ENCODE measurements around the gene MED15.
"Not testable (repeated sequence)": the region's sequence is repeated elsewhere in the genome, so short reads cannot be mapped to it uniquely, and the experiment has no call there.

MED15 gene

DNA sequence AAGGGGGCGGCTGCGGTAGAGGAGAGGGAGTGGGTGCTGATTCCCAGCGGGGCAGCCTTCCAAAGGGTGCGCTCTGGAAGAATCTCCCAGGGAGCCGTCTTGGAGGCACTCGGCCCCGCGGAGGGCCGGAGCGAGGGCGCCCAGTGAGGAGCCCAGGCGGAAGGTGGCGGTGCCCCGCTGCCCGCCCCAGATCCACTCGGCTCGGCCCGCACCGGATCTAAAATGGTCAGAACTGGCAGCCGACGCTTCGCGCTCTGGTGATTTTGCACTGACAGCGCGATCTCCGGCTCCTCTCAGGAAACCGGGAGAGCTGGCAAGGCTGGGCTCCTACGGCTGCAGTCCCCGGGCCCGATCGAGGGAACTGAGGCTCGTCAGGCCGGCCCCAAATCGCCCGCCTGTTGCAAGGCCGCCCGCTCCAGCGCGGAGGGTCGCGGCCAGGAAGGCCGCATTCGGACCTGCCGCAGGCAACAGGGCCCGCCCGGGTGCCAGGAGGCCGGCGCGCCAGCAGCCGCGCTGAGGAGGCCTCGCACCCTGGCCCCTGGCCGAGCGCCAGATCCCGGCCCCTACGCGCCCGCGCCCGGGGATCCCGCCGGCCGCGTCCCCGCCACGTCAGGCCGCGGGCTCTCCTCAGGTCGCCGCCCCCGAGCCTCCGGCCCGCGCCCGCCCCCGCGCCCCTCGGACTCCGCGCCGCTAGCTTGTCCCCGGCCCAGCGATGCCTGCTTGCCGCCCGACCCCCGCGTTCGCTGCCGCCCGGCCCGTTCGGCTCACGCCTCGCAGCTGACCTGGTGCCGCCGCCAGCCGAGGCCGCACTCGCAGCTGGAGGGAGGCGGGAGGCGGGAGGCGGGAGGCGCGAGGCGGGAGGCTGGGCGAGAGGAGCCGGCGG lies 12.2 kb upstream of the MED15 start, which contains the start of gene KLHL22:
Gene KLHL22, minus strand, starts transcription at position 818 of the 883 bp plus-strand sequence. CDS start 6,584 bp downstream, outside the sequence.
- Histone ChIP-seq H3K27ac (ENCODE audit: low read depth, low read length) (peak within 1 kb of the TSS; percentile 97), H3K9me3 (ENCODE audit: control insufficient read depth in 5 of 5, low read length in 5 of 5) (no peaks in the 10 kb centered on the region), H3K36me3 (ENCODE audit: control insufficient read depth in 5 of 5, insufficient read depth in 5 of 5, low read length in 5 of 5) (peaks cover 0 to 3% (median 0%) of the 10 kb centered on the region in 5 donors), H3K27me3 (ENCODE audit: control insufficient read depth in 5 of 5, insufficient read depth in 4 of 5, low read length in 5 of 5) (no peaks in the 10 kb centered on the region), H3K9ac (ENCODE audit: low read length in 5 of 5) (peak within 1 kb of the TSS; percentile 86 to 96 (median 88)), H3K4me3 (ENCODE audit: low read depth in 1 of 5, low read length in 5 of 5) (peak within 1 kb of the TSS; percentile 81 to 94 (median 86)), H3K4me1 (ENCODE audit: control insufficient read depth in 5 of 5, insufficient read depth in 5 of 5, low read length in 5 of 5) (peaks cover 0 to 29% (median 20%) of the 10 kb centered on the region in 5 donors)

GRCh38 chr22:20495861-20496681 lies 11.3 kb upstream of the MED15 start:
- peak overlapping the region; percentile 82 to 96 (median 88) for H3K9ac ChIP-seq (ENCODE audit: low read length in 5 of 5)
- H3K4me1 ChIP-seq (ENCODE audit: control insufficient read depth in 5 of 5, insufficient read depth in 5 of 5, low read length in 5 of 5) = peaks cover 0 to 29% (median 20%) of the 10 kb centered on the region in 5 donors
- H3K36me3 ChIP-seq (ENCODE audit: control insufficient read depth in 5 of 5, insufficient read depth in 5 of 5, low read length in 5 of 5) = peaks cover 0 to 6% (median 0%) of the 10 kb centered on the region in 5 donors
- no peaks in the 10 kb centered on the region for H3K27me3 ChIP-seq (ENCODE audit: control insufficient read depth in 5 of 5, insufficient read depth in 4 of 5, low read length in 5 of 5)
- peak overlapping the region; percentile 75 to 94 (median 86) for H3K4me3 ChIP-seq (ENCODE audit: low read depth in 1 of 5, low read length in 5 of 5)
- no peaks in the 10 kb centered on the region for H3K9me3 ChIP-seq (ENCODE audit: control insufficient read depth in 5 of 5, low read length in 5 of 5)
- H3K27ac ChIP-seq (ENCODE audit: low read depth, low read length) = peak overlapping the region; percentile 97

DNA sequence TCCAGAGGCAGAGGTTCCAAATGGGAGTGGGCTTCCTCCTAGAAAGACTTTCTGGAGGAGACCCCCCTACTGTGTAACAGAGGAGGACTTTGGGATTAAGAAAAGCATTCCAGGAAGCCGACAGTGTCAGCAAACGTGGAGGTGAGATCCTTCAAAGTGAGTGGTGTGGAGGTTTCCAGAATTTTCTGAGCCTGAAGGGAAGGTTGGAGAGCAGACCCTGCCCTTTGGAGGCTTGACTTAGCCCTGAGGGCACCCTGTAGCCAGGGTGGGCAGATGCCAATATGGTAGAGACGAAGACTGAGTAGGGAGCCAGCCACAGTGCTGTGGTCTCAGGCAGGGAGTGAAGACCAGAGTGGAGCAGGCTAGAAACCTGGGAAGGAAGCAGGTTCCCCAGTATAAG lies 10.0 kb upstream of the MED15 start:
- Histone ChIP-seq H3K9ac (ENCODE audit: low read length in 5 of 5) (no peak overlapping the region), H3K27ac (ENCODE audit: low read depth, low read length) (no peak overlapping the region), H3K4me3 (ENCODE audit: low read depth in 1 of 5, low read length in 5 of 5) (no peak overlapping the region)

DNA sequence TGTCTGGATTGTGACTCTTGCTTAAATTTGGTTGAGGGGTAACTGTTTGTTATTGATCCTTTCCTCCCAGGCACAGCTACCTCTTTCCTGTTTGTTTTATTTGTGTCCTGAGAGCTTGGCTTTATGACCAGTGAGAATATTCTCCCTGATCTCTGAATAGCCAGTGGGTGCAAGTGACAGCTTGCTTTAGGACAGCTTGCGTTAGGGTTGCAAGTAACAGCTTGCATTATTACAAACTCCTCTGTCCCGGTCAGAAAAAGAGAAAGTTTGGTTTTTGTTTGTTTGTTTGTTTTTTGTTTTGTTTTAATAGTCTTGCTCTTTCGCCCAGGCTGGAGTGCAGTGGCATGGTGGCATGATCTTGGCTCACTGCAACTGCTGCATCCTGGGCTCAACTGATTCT lies 8.5 kb upstream of the MED15 start:
- H3K4me1 ChIP-seq (ENCODE audit: control insufficient read depth in 5 of 5, insufficient read depth in 5 of 5, low read length in 5 of 5) = peaks cover 0 to 25% (median 19%) of the 10 kb centered on the region in 5 donors
- no peak overlapping the region for H3K27ac ChIP-seq (ENCODE audit: low read depth, low read length)
- no peaks in the 10 kb centered on the region for H3K27me3 ChIP-seq (ENCODE audit: control insufficient read depth in 5 of 5, insufficient read depth in 4 of 5, low read length in 5 of 5)
- H3K9me3 ChIP-seq (ENCODE audit: control insufficient read depth in 5 of 5, low read length in 5 of 5) = no peaks in the 10 kb centered on the region
- H3K4me3 ChIP-seq (ENCODE audit: low read depth in 1 of 5, low read length in 5 of 5) = no peak overlapping the region
- H3K9ac ChIP-seq (ENCODE audit: low read length in 5 of 5) = no peak overlapping the region
- peaks cover 0 to 9% (median 0%) of the 10 kb centered on the region in 5 donors for H3K36me3 ChIP-seq (ENCODE audit: control insufficient read depth in 5 of 5, insufficient read depth in 5 of 5, low read length in 5 of 5)

More for the DNA sequence above, 10.0 kb upstream of the MED15 start:
- Histone ChIP-seq H3K36me3 (ENCODE audit: control insufficient read depth in 5 of 5, insufficient read depth in 5 of 5, low read length in 5 of 5) (peaks cover 0 to 9% (median 0%) of the 10 kb centered on the region in 5 donors), H3K9me3 (ENCODE audit: control insufficient read depth in 5 of 5, low read length in 5 of 5) (no peaks in the 10 kb centered on the region), H3K27me3 (ENCODE audit: control insufficient read depth in 5 of 5, insufficient read depth in 4 of 5, low read length in 5 of 5) (no peaks in the 10 kb centered on the region), H3K4me1 (ENCODE audit: control insufficient read depth in 5 of 5, insufficient read depth in 5 of 5, low read length in 5 of 5) (peaks cover 0 to 29% (median 20%) of the 10 kb centered on the region in 5 donors)

DNA sequence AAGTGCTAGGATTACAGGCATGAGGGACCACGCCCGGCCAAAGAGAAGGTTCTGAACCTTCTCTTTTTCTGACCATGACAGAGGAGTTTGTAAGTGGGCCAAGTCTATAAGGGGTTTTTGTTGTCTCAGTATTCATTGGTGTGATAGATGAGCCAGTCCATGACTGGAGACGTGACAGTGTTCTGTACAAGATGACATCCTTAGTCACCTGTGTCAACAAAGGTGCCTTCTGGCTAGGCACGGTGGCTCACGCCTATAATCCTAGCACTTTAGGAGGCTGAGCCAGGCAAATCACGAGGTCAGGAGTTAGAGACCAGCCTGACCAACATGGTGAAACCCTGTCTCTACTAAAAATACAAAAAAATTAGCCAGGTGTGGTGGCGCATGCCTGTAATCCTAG lies 7.6 kb upstream of the MED15 start:
- no peak overlapping the region for H3K27ac ChIP-seq (ENCODE audit: low read depth, low read length)
- H3K4me1 ChIP-seq (ENCODE audit: control insufficient read depth in 5 of 5, insufficient read depth in 5 of 5, low read length in 5 of 5) = peaks cover 0 to 16% (median 10%) of the 10 kb centered on the region in 5 donors
- no peak overlapping the region for H3K9ac ChIP-seq (ENCODE audit: low read length in 5 of 5)
- no peak overlapping the region for H3K4me3 ChIP-seq (ENCODE audit: low read depth in 1 of 5, low read length in 5 of 5)
- H3K9me3 ChIP-seq (ENCODE audit: control insufficient read depth in 5 of 5, low read length in 5 of 5) = no peaks in the 10 kb centered on the region
- no peaks in the 10 kb centered on the region for H3K27me3 ChIP-seq (ENCODE audit: control insufficient read depth in 5 of 5, insufficient read depth in 4 of 5, low read length in 5 of 5)
- peaks cover 0 to 9% (median 0%) of the 10 kb centered on the region in 5 donors for H3K36me3 ChIP-seq (ENCODE audit: control insufficient read depth in 5 of 5, insufficient read depth in 5 of 5, low read length in 5 of 5)

- peaks cover 0 to 9% (median 0%) of the 10 kb centered on the region in 5 donors for H3K36me3 ChIP-seq (ENCODE audit: control insufficient read depth in 5 of 5, insufficient read depth in 5 of 5, low read length in 5 of 5)
- no peaks in the 10 kb centered on the region for H3K9me3 ChIP-seq (ENCODE audit: control insufficient read depth in 5 of 5, low read length in 5 of 5)
- no peak overlapping the region for H3K27ac ChIP-seq (ENCODE audit: low read depth, low read length)
- H3K4me3 ChIP-seq (ENCODE audit: low read depth in 1 of 5, low read length in 5 of 5) = no peak overlapping the region
- no peak overlapping the region for H3K9ac ChIP-seq (ENCODE audit: low read length in 5 of 5)
- H3K27me3 ChIP-seq (ENCODE audit: control insufficient read depth in 5 of 5, insufficient read depth in 4 of 5, low read length in 5 of 5) = no peaks in the 10 kb centered on the region
- H3K4me1 ChIP-seq (ENCODE audit: control insufficient read depth in 5 of 5, insufficient read depth in 5 of 5, low read length in 5 of 5) = peaks cover 5 to 15% (median 13%) of the 10 kb centered on the region in 5 donors
Observed at GRCh38 chr22:20503816-20504215, 3.6 kb upstream of the MED15 start.

GRCh38 chr22:20504293-20504922 lies 3.0 kb upstream of the MED15 start:
- H3K4me3 ChIP-seq (ENCODE audit: low read depth in 1 of 5, low read length in 5 of 5); H3K9ac ChIP-seq (ENCODE audit: low read length in 5 of 5); H3K36me3 ChIP-seq (ENCODE audit: control insufficient read depth in 5 of 5, insufficient read depth in 5 of 5, low read length in 5 of 5); H3K27ac ChIP-seq (ENCODE audit: low read depth, low read length); H3K9me3 ChIP-seq (ENCODE audit: control insufficient read depth in 5 of 5, low read length in 5 of 5); H3K27me3 ChIP-seq (ENCODE audit: control insufficient read depth in 5 of 5, insufficient read depth in 4 of 5, low read length in 5 of 5): not testable (repeated sequence)
- H3K4me1 ChIP-seq (ENCODE audit: control insufficient read depth in 5 of 5, insufficient read depth in 5 of 5, low read length in 5 of 5) = peaks cover 8 to 21% (median 19%) of the 10 kb centered on the region in 5 donors

DNA sequence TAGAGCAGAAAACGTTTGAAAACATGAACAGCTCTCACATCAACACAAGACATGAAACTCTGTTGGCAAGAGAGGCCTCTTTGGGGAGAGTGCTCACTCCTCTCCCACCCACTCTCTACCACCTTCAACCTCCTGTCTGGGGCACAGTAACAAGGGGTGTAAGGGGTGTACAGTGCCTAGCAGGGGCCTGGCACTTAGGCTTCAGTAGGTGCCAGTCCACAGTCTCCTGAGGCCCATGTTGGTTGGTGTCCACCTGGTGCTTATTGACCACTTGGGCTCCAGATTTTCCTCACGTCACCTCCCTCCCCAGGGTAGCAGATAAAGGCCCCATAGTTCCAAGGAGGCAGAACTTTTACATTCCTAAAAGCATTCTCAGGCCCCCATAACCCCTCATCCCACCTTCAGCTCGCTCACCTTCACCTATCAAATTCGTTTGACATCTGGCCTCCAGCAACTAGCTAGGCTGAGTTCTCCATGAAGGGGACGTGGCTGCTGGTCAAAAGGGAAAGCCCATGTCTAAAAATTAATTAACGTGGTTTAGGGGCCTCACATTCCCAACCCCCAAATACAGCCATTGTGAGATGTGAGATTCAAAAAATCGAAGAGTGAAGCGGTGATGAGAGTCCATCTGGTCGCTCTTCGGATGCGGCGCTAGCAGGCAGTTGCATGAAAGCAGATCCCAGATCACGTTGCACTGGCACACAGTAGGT lies 712 bp upstream of the MED15 start:
- H3K9ac ChIP-seq (ENCODE audit: low read length in 5 of 5) = peak overlapping the region; percentile 90 to 100 (median 99)
- no peaks in the 10 kb centered on the region for H3K27me3 ChIP-seq (ENCODE audit: control insufficient read depth in 5 of 5, insufficient read depth in 4 of 5, low read length in 5 of 5)
- H3K4me3 ChIP-seq (ENCODE audit: low read depth in 1 of 5, low read length in 5 of 5) = peak overlapping the region; percentile 60 to 94 (median 75)
- H3K9me3 ChIP-seq (ENCODE audit: control insufficient read depth in 5 of 5, low read length in 5 of 5) = no peaks in the 10 kb centered on the region
- peak overlapping the region; percentile 94 for H3K27ac ChIP-seq (ENCODE audit: low read depth, low read length)
- no peaks in the 10 kb centered on the region for H3K36me3 ChIP-seq (ENCODE audit: control insufficient read depth in 5 of 5, insufficient read depth in 5 of 5, low read length in 5 of 5)
- peaks cover 14 to 43% (median 42%) of the 10 kb centered on the region in 5 donors for H3K4me1 ChIP-seq (ENCODE audit: control insufficient read depth in 5 of 5, insufficient read depth in 5 of 5, low read length in 5 of 5)

DNA sequence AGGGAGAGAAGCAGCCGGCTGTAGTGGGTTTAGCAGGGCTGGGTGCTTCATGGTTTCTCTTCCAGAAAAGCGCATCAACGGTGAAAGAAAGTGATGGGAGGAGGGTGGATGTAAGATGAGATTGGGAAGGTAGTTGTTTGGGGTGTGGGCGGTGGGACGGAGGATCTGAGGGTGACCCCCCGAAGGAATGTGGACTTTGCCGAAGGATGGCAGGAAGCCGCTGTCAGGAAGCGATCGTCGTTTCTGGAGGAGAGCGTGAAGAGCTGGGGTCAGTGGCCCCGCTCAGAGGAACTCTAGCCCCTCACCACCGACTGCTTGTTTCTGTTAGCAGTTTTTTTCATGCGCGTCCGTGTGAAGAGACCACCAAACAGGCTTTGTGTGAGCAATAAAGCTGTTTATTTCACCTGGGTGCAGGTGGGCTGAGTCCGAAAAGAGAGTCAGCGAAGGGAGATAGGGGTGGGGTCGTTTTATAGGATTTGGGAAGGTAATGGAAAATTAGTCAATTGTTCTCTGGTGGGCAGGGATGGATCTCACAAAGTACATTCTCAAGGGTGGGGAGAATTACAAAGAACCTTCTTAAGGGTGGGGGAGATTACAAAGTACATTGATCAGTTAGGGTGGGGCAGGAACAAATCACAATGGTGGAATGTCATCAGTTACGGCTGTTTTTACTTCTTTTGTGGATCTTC lies 801 bp downstream of the MED15 start:
- H3K4me1 ChIP-seq (ENCODE audit: control insufficient read depth in 5 of 5, insufficient read depth in 5 of 5, low read length in 5 of 5) = peaks cover 14 to 48% (median 42%) of the 10 kb centered on the region in 5 donors
- H3K27me3 ChIP-seq (ENCODE audit: control insufficient read depth in 5 of 5, insufficient read depth in 4 of 5, low read length in 5 of 5); H3K9me3 ChIP-seq (ENCODE audit: control insufficient read depth in 5 of 5, low read length in 5 of 5); H3K36me3 ChIP-seq (ENCODE audit: control insufficient read depth in 5 of 5, insufficient read depth in 5 of 5, low read length in 5 of 5): not testable (repeated sequence)
- H3K4me3 ChIP-seq (ENCODE audit: low read depth in 1 of 5, low read length in 5 of 5) = peak overlapping the region; percentile 74 to 96 (median 82)
- H3K27ac ChIP-seq (ENCODE audit: low read depth, low read length) = peak overlapping the region; percentile 94
- H3K9ac ChIP-seq (ENCODE audit: low read length in 5 of 5) = peak overlapping the region; percentile 90 to 100 (median 99)
